Suppressor macrophage (primary cell): ENCODE results near the gene ASTN1.

Experiments used
- DNase-seq, 4 experiments: peaks; one replicate each; pipeline ENCODE4 v3.0.0-alpha.2; 2020 to 2022

The ASTN1 gene

GRCh38 chr1:177032434-177032833 is 132.1 kb downstream of the ASTN1 start:
- no peak for DNase-seq

GRCh38 chr1:177024623-177025022 is 139.9 kb downstream of the ASTN1 start:
- DNase-seq, result no peak

GRCh38 chr1:177023726-177024125 is 140.8 kb downstream of the ASTN1 start:
- DNase-seq, result no peak

- DNase-seq, result no peak
Observed at GRCh38 chr1:177023249-177023648, 141.3 kb downstream of the ASTN1 start.

GRCh38 chr1:177021687-177022086 is 142.8 kb downstream of the ASTN1 start:
- DNase-seq, result no peak

GRCh38 chr1:177020851-177021589 is 143.5 kb downstream of the ASTN1 start:
- DNase-seq, result no peak

- DNase-seq, result no peak
Observed at GRCh38 chr1:177017287-177017852, 147.1 kb downstream of the ASTN1 start.

GRCh38 chr1:177014325-177014724 is 150.2 kb downstream of the ASTN1 start:
- no peak for DNase-seq

- no peak for DNase-seq
Observed at GRCh38 chr1:177012342-177012925, 152.1 kb downstream of the ASTN1 start.

- no peak for DNase-seq
Observed at GRCh38 chr1:177011508-177011907, 153.0 kb downstream of the ASTN1 start.

- no peak for DNase-seq
Observed at GRCh38 chr1:177010211-177010825, 154.2 kb downstream of the ASTN1 start.

GRCh38 chr1:177008653-177009052 is 155.9 kb downstream of the ASTN1 start:
- DNase-seq, result no peak

GRCh38 chr1:177007437-177008161 is 156.9 kb downstream of the ASTN1 start:
- DNase-seq, result no peak

- no peak for DNase-seq
Observed at GRCh38 chr1:177002891-177003290, 161.6 kb downstream of the ASTN1 start.

- no peak for DNase-seq
Observed at GRCh38 chr1:177001556-177001955, 163.0 kb downstream of the ASTN1 start.

GRCh38 chr1:176998183-176998795 is 166.2 kb downstream of the ASTN1 start:
- DNase-seq, result no peak

GRCh38 chr1:176996456-176997090 is 167.9 kb downstream of the ASTN1 start:
- no peak for DNase-seq

- no peak for DNase-seq
Observed at GRCh38 chr1:176994931-176995596, 169.4 kb downstream of the ASTN1 start.

- DNase-seq, result no peak
Observed at GRCh38 chr1:176993587-176993986, 170.9 kb downstream of the ASTN1 start.

GRCh38 chr1:176989754-176990153 is 174.8 kb downstream of the ASTN1 start:
- no peak for DNase-seq

- no peak for DNase-seq
Observed at GRCh38 chr1:176989023-176989422, 175.5 kb downstream of the ASTN1 start.
